Endometrial microvascular endothelial cells (primary cell): ENCODE measurements around the gene KCNH2. TPM values are rescaled to one million over a fixed set of nuclear protein-coding genes. Genes with fewer than 3 reads are reported as not detected.

ENCODE experiments used
- in situ Hi-C: cut with HindIII; loops from 2 replicates; pipeline ENCODE4 v1.10.0; 2017; ENCODE audit warnings: low sequenced_read_pairs, low pct_unique_long_range_greater_than_20kb; ENCODE audit errors: inconsistent ontology term
- total RNA-seq: library from RNA; depleted of rRNA; stranded (reverse); fragments of >200 nt; gene quantifications from one replicate; pipeline ENCODE4 v1.2.3, GENCODE V29; 2015; ENCODE audit errors: inconsistent ontology term

KCNH2 gene
- total RNA-seq, 1 donor from 2014 or later, result not detected

DNA sequence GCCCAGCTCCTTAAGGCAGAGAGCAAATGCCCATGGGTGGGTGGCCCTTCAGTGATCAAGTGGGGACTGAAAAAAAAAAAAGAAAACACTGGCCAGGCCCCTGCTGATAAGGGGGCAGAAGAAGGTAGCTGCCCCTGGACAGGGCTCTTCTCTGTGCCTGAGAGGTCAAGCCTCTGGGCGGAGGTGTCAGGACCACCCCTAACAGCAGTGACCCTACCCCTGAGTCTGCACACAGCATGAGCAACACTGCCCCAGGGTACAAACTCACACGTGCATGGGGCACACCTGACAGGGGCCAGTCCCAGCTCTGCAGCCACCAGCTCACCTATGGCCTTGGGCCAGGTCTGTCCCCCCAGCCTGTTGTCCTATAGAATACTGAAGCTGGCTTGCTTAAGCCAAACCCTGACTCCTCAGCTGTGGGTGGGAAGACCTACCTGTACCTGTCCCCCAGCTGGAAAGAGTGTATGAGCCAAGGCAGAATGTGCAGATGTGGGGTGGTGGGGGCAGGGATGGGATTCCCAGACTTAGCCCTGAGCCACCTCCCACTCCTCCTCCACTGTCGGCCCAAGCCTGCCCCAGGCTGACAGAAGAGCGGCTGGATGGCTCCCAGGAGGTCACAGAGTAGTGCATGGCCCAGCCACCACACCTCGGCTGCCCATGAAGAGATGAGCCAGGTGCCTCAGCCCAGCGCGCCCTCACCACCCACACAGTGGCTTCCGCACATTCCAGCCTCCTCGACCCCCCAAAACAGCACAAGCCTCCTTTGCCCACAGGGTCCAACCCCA is 23.7 kb downstream of the KCNH2 start:
- in situ Hi-C loops, result no loop called here

DNA sequence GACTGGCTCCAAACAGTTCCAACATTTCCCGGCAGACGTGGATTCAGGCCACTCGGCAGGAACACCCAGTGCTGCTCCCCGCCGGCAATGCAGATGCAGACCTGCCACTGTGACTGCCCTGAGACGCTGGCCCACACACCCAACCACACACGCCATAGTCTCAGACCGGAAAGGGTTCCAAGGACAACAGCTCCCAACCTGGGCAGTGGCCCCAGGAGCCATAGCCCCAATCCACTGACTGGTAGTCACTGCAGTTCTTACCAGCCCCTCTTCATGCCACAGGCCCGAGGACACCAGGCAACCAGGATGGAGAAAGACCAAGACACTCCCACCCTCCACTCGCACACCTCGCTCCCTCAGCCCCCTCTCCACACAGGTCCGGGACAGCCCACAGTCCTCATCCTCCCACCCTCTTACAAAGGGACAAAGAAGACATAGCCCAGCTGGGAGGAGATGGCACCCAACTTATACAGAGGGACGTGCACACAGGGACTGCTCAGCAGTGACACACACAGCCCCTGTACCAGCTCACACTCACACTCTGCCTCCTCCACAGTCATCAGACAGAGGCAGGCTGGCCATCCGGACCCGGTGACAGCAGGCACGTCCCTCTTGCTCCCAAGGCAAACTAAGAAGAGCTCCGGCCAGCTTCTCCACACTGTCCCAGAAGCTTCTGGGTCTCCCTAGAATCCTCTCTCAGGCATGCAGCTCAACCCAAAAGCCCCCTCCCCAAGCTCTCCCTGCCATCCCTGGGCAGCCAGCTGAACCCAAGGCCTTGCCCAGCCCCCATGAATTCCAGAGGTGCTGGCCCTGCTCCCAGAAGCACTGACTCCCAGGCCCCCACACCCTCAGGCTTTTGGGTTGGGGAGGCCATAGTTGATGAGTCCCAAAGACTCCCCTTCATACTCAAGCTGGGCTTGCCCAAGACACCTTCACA is 24.8 kb downstream of the KCNH2 start:
- in situ Hi-C loops, result no loop called here

DNA sequence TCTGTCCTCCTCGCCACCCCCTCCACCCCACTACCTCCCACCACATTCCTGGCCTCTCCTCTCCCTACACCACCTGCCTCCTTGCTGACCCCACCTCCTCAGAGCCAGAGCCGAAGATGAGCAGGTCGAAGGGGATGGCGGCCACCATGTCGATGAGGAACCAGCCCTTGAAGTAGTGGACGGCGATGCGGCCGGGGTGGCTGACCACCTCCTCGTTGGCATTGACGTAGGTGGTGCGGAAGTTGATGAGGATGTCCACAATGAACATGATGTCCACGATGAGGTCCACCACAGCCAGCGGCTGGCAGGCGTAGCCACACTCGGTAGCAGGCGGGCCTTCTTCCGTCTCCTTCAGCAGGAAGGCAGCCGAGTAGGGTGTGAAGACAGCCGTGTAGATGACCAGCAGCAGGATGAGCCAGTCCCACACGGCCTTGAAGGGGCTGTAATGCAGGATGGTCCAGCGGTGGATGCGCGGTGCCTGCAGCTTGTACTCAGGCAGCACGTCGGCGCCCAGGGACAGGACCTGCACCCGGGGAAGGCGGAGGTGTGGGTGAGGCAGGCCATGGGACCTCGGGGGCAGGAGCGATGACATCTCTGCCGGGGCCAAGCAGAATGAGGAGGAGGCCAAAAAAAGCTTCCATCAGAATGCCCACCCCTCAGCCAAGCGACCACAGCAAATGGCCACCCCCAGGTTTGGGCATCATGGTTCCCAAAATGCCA is 25.6 kb downstream of the KCNH2 start:
- in situ Hi-C loops, result no loop called here

DNA sequence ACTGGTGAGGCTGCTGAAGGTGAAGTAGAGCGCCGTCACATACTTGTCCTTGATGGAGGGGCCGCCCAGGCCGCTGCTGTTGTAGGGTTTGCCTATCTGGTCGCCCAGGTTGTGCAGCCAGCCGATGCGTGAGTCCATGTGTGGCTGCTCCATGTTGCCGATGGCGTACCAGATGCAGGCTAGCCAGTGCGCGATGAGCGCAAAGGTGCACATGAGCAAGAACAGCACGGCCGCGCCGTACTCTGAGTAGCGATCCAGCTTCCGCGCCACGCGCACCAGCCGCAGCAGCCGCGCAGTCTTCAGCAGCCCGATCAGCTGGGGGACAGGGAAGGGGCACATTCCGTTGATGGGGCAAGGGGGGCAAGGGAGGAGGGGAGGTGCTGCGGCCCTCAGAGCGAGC is 26.6 kb downstream of the KCNH2 start:
- in situ Hi-C loops, result no loop called here

DNA sequence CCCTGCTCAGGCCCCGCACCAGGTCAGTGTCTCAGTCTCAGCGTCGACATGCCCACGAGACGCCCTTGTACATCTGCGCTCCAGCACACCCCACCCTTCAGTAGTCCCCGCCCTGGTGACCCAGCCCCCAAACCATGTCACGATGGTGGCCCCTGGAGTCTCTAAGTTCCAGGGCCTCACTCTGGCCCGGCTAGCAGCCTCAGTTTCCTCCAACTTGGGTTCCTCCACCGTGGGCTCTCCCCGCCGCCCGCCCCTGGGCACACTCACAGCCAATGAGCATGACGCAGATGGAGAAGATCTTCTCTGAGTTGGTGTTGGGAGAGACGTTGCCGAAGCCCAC is 27.0 kb downstream of the KCNH2 start:
- in situ Hi-C loops, result no loop called here

DNA sequence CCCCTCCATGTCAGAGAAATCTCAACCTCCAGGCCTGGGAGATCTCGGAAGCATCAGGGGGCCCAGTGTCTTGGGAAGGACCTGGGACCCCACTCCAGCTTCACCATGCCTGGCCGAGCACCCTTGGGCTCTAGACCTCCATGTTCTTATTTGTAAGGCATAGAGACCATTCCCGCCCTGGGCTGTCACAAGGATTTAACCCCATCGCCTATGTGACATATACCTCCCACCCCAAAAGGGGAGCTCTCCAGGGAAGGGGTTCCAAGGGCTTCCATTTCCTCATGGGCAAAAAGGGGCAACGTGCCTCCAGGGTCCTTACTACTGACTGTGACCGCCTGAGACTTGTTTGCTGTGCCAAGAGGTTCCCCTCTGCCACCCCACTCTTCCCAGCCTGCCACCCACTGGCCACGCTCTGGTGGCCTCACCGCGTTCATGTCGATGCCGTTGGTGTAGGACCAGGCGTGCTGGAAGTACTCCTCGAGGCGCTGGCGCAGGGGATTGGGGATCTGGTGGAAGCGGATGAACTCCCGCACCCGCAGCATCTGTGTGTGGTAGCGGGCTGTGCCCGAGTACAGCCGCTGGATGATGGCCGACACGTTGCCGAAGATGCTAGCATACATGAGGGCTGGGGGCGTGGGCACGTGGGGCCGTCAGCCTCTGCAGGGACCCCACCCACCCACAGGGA is 27.5 kb downstream of the KCNH2 start:
- in situ Hi-C loops, result no loop called here

DNA sequence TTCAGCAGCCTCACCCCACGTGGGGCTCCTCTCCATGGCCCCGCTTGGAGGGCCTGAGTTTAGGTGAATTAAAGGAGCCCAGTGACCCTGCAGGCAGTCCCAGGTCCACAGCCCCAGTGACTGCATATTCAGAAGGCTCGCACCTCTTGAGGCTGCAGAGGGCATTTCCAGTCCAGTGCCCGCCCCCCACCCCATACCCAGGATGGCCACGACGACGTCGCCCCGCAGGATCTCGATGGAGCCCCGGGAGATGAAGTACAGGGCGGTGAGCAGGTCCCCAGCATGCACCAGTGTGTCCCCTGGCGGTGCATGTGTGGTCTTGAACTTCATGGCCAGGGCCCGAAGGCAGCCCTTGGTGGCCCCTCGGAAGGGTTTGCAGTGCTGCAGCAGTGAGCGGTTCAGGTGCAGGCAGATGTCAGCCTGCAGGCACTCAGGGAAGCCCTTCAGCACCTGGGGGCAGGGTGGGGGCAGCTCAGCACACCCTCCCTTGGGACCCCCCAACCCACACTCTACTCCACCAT is 28.1 kb downstream of the KCNH2 start:
- in situ Hi-C loops, result no loop called here

DNA sequence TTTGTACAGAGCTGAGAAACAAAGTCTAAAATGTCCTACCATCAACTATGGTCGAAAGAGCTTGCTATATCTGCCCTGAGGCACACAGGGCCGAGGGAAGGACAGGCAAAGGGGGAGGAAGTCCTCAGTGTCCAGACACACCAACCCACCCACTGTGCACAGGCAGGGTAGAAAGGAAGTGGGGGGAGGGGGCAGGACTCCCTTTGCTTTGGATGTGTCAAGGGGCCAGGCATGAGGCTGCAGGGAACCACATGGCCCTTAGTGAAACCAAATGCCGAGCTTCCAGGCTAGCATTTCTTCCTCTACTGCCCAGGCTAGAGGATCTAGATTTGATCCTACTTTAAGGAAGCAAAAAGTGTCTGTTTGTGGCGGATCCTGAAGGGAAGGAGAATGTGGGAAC is 28.6 kb downstream of the KCNH2 start:
- in situ Hi-C loops, result no loop called here

DNA sequence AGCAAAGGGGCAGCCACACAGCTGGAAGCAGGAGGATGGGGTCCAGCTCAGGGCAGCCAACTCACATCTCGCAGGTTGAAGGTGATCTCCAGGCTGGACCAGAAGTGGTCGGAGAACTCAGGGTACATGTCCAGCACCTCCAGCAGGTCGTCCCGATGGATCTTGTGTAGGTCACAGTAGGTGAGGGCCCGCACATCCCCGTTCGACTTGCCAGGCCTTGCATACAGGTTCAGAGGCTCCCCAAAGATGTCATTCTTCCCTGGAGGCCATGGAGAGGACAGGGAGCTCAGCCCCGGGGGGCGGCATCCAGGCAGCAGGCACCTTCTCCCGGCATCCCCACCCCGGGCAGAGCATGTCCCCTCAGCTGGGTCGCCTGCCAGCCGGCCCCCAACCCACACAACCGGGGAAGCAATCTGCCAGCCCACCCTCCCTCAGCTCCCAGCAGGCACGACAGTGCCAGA is 29.3 kb downstream of the KCNH2 start:
- in situ Hi-C loops, result no loop called here

DNA sequence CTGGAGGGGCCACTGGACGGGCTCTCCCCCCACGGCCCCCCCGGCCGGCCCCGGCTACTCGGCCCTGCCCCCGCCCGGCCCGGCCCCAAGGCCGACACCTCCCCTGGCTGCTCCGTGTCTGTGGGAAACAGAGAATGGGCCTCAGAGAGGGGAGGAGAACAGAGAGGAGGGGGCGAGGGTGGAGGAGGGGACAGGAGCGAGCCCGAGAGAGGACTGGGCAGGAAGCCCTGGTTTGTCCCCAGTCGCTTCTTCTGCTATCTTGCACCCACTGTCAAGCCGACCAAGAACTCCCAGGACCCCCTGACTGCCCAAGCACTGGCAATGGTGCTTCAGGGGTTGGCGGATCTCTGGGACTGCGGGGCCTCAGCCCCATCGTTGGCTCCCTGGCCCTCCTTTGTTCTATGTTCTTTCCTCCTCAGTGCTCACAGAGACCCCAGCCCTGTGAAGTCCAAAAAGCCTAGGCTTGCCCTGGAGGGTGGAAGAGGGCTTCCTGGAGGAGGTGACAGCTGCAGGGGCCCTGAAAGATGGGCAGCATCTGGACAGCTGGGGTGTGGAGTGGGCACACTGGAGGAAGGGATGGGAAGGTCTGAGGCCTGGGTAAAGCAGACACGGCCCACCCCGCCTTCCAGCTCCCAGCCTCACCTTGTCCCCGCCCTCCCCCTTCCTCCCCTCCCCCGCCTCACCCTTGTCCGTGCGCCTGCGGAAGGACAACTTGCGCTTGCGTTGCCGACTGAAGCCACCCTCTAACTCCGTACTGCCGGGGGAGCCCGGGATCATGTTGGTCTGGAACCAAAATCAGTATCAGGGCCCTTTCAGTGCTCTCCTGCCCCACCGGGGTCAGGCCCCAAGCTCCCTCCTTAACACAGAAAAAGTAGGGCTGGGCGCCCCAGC is 30.1 kb downstream of the KCNH2 start:
- in situ Hi-C loops, result no loop called here

DNA sequence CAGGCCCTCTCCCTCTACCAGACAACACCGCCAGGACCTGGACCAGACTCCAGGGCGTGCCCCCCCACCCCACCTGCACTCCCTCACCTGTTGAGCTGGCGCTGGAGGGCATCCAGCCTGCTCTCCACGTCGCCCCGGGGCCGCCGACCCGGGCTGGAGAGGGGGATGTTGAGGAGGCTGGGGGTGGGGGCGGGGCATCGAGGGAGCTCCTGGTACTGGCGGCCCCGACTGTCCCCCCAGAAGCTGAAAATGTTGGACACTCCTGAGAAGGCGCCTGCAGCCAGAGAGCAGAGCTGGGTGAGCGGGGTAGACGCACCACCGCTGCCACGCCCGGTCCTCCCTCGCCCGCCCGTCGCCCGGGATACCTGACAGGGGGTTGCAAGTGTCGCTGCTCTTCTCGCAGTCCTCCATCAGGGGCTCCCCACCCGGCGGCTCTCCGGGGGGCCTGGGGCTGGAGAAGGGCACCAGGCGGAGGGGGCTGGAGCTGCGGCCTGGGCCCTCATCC is 30.8 kb downstream of the KCNH2 start:
- in situ Hi-C loops, result no loop called here

DNA sequence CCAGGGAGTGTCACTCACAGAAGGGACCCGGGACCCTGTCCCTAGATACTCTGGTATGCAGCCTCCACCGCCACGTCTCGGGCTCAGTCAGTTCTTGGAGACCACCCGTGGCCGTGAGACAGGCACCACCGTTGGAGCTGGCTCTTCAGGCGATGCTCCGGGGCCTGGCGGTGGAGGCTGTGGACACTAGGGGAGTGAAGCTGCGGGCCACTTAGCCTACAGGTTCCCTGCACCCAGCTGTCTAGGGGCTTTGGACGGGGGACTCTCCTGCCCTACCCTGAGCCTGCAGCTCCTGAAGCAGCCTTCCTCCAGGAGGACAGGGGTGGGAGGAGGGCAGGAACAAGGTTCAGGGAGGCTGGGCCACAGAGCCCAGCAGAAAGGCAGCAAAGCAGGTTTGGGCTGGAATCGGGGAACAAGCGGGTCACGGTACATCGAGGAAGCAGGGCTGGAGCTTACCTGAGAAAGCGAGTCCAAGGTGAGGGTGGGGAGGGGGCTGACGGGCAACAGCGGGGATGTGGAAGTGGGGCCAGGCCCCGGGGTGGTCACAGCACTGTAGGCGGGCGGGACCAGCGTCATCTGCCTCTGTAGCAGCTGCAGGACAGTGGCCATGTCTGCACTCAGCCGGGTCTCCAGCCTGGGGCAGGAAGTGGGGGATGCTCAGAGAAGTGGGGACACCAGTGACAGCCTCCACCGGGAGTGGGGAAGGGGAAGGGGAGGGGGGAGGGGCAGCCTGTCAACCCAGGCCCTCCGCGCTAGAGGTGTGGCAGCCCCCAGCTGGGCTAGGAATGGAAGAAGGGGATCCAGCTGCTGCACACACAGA is 31.5 kb downstream of the KCNH2 start:
- in situ Hi-C loops, result no loop called here

DNA sequence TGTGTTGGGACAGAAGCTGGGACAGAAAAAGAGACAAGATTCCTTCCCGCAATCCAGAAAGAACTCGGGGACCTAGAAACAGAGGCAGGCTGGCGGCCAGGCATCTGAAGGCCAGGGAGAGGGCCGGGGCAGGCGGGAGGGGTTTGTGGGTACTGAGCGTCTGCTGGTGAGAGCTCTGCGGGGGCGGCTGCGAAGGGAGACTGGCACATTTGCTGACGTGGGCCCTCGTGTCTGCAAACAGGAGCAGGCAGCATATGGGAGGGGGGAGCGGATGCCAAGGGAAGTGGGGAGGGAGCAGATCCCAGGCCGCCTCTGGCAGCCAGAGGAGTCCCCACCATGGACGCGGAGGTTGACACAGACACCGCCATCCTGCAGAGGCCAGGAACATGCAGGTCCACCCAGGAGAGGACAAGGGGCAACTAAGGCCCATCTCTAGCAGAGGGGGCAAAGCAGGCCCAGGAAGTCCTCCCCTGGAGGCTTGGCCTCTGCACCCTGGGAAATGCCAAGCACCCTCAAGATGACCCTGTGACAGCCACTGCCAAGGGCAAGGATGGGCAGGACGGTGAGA is 32.2 kb downstream of the KCNH2 start:
- in situ Hi-C loops, result no loop called here

DNA sequence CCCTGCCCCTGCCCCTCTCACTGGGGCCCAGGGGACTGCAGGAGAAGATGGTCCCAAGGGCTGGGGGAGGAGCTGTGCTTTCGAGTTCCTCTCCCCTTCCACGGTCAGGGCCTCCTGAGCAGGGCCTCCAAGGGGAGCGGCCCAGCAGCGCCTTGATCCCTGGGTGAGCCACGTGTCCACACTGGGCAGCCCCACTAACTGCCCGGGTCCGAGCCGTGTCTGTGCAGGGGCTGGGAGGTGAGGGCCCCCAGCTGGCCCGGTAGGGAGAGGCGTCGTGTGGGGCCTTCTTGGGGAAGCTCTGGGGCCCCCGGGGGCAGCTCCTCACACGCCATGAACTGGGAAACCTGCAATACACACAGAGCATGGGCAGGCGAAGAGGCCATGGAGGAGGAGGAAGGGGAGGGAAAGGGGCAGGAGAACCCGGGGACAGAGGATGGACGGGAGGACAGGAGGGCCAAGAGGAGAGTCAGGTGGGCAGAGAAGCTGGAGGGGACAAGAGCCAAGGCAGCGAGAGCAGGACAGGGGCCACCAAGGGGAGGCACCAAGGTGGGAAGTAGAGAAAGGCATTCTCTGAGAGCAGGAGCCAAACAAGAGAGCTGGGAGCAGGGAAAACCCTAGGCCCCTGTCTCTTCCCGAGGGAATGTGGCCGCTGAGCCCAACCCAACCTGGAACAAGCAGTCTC is 32.8 kb downstream of the KCNH2 start:
- in situ Hi-C loops, result no loop called here

DNA sequence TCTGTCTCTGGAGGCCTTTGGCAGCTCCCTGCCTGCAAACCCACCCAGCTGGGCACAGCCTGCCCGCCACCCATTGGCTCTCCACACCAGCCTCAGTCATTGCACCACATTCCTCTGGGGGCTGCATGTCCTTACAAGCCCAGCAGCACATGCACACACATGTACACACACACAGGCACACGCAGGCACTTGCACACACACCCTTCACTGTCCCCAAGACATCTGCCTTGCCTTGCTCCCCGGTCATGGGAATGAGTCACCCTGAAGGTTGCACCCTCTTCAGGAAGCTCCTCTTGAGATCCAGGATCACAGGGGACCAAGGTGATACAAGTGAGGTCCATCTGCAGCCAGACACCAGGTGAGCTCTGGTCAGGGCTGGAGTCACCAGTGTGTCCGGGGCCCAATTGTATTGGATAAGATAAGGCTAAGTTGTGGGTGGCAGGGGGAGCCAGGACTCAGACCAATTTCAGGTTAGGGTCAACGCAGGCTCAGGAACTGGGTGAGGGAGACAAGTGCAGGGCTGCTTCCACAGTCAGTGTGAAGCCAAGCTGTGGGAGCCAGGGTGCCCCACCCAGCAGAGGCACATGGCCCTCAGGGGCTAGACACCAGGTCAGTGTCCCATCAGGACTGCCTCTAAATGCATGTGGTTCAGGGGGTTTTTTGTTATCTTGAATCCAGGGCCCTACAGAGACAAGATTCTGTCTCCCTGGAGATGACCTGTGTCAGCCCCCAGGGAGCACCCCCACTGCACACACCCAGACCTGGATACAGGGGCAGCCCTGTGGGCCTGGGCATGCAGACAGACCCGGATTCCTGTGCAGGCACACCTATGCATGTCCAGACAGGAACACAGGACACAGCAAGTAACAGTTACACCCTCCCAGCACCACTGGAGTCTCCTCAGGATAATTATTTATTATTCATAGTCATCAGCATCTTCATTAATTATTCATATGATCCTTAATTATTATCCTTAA is 33.8 kb downstream of the KCNH2 start:
- in situ Hi-C loops, result no loop called here
